ENCODE data around the gene DMRT3.

GRCh38 chr9:959914-960313 is 16.5 kb upstream of the DMRT3 start:
- TF ChIP-seq ZEB2 (tag by site-specific recombination; IDR thresholded peaks at IDR 0.05) (no peak), ZNF16 (tag by site-specific recombination; IDR thresholded peaks at IDR 0.05; ENCODE audit: low read depth) (no peak), ZNF664 (tag by site-specific recombination; IDR thresholded peaks at IDR 0.05) (no peak), ZFP3 (tag by site-specific recombination; IDR thresholded peaks at IDR 0.05; ENCODE audit: low read depth) (no peak), CTCF (tag by site-specific recombination; IDR thresholded peaks at IDR 0.05) (no peak), ZNF324 (tag by site-specific recombination; IDR thresholded peaks at IDR 0.05) (no peak), ZNF138 (tag by site-specific recombination; IDR thresholded peaks at IDR 0.05; ENCODE audit: borderline replicate concordance) (no peak), ZNF426 (tag by site-specific recombination; IDR thresholded peaks at IDR 0.05) (no peak), HOXA7 (CRISPR knock-in tag; IDR thresholded peaks at IDR 0.05; ENCODE audit: borderline replicate concordance) (no peak)
